ENCODE measurements around the gene B3GLCT.

Gene B3GLCT

GRCh38 chr13:31356991-31357390 lies 157.2 kb downstream of the B3GLCT start:
- no peak for DNase-seq

- no peak for DNase-seq
These were observed 157.8 kb downstream of the B3GLCT start for GRCh38 chr13:31357581-31357980.

- no peak for DNase-seq
These were observed 161.9 kb downstream of the B3GLCT start for GRCh38 chr13:31361673-31362072.

- DNase-seq = no peak
These were observed 165.9 kb downstream of the B3GLCT start for GRCh38 chr13:31365630-31366029.

- no peak for DNase-seq
These were observed 167.6 kb downstream of the B3GLCT start for GRCh38 chr13:31367410-31367809.

- no peak for DNase-seq
These were observed 169.4 kb downstream of the B3GLCT start for GRCh38 chr13:31369213-31369612.

- DNase-seq = no peak
These were observed 172.7 kb downstream of the B3GLCT start for GRCh38 chr13:31372454-31372853.

- DNase-seq = no peak
These were observed 174.9 kb downstream of the B3GLCT start for GRCh38 chr13:31374682-31375081.

- no peak for DNase-seq
These were observed 178.2 kb downstream of the B3GLCT start for GRCh38 chr13:31377946-31378345.

GRCh38 chr13:31380715-31381114 lies 180.9 kb downstream of the B3GLCT start:
- no peak for DNase-seq

Measured in T-helper 1 cell (primary cell).